ENCODE data around the gene AMFR. TPM values are rescaled to one million over a fixed set of nuclear protein-coding genes. Genes with fewer than 3 reads are reported as not detected.

The AMFR gene
- total and polyA plus RNA-seq, 2 of the 13 experiments (the other 11 are each of a cell fraction or from before 2014, with no cell fraction given) = 52.9 to 108 TPM

DNA sequence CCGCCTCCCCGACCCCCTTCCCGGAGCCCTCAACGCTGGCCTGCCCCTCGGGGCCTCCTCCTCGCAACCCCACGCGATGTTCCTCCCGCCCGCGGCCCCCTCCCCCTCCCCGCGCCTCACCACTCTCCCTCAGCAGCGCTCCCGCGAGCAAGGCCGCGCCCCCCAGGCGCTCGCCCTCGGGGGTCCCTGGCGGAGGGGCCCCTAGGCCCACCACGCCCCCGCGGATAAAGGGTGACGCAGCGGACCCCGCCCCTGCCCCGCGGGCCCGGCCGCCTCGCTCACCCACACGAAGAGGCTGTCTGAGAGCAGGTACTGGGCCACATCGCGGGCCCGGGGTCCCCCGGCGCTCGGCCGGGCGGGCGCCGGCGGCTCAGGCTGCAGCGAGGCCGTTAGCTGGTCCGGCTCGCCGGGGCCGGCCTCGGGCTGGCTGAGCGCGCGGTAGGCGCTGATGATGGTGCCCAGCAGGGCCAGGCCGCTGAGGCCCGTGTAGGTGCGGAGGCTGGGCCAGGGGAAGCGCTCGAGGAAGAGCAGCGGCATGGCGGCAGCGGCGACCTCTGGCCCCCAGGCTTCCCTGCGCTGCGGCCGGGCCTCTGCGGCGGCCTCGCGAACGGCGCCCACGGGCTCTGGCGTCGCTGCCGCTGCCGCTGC, 430 bp downstream of the AMFR start (continued):
- TF ChIP-seq, protein P1, sequence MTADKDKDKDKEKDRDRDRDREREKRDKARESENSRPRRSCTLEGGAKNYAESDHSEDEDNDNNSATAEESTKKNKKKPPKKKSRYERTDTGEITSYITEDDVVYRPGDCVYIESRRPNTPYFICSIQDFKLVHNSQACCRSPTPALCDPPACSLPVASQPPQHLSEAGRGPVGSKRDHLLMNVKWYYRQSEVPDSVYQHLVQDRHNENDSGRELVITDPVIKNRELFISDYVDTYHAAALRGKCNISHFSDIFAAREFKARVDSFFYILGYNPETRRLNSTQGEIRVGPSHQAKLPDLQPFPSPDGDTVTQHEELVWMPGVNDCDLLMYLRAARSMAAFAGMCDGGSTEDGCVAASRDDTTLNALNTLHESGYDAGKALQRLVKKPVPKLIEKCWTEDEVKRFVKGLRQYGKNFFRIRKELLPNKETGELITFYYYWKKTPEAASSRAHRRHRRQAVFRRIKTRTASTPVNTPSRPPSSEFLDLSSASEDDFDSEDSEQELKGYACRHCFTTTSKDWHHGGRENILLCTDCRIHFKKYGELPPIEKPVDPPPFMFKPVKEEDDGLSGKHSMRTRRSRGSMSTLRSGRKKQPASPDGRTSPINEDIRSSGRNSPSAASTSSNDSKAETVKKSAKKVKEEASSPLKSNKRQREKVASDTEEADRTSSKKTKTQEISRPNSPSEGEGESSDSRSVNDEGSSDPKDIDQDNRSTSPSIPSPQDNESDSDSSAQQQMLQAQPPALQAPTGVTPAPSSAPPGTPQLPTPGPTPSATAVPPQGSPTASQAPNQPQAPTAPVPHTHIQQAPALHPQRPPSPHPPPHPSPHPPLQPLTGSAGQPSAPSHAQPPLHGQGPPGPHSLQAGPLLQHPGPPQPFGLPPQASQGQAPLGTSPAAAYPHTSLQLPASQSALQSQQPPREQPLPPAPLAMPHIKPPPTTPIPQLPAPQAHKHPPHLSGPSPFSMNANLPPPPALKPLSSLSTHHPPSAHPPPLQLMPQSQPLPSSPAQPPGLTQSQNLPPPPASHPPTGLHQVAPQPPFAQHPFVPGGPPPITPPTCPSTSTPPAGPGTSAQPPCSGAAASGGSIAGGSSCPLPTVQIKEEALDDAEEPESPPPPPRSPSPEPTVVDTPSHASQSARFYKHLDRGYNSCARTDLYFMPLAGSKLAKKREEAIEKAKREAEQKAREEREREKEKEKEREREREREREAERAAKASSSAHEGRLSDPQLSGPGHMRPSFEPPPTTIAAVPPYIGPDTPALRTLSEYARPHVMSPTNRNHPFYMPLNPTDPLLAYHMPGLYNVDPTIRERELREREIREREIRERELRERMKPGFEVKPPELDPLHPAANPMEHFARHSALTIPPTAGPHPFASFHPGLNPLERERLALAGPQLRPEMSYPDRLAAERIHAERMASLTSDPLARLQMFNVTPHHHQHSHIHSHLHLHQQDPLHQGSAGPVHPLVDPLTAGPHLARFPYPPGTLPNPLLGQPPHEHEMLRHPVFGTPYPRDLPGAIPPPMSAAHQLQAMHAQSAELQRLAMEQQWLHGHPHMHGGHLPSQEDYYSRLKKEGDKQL (CRISPR knock-in tag; IDR thresholded peaks at IDR 0.05; ENCODE audit: low read depth) = no peak
- TF ChIP-seq RFXANK (CRISPR knock-in tag; IDR thresholded peaks at IDR 0.05) (no peak), SATB2 (CRISPR knock-in tag; IDR thresholded peaks at IDR 0.05) (peak; percentile 27; the same call in 1 of the 2 replicates), ZBTB44 (CRISPR knock-in tag; IDR thresholded peaks at IDR 0.05) (no peak), ZSCAN12 (CRISPR knock-in tag; IDR thresholded peaks at IDR 0.05) (peak; percentile 51; the same call in 1 of the 2 replicates), CHD4 (IDR thresholded peaks at IDR 0.05; ENCODE audit: borderline replicate concordance, low read length) (no peak), REST (IDR thresholded peaks at IDR 0.05; ENCODE audit: borderline replicate concordance in 1 of 2, low read depth in 1 of 2, low read length in 2 of 2) (no peak), ZNF772 (CRISPR knock-in tag; IDR thresholded peaks at IDR 0.05) (no peak; the same call in 1 of the 2 replicates), HNF1A (IDR thresholded peaks at IDR 0.05; ENCODE audit: low read depth) (no peak), HNF1A (CRISPR knock-in tag; IDR thresholded peaks at IDR 0.05; ENCODE audit: borderline replicate concordance) (no peak), CBX5 (CRISPR knock-in tag; IDR thresholded peaks at IDR 0.05; ENCODE audit: borderline replicate concordance) (no peak), ZNF44 (CRISPR knock-in tag; IDR thresholded peaks at IDR 0.05) (no peak), KDM2A (CRISPR knock-in tag; IDR thresholded peaks at IDR 0.05; ENCODE audit: borderline replicate concordance, low read depth) (0 out of 2 replicates have a peak, but pooled peaks have one; percentile 8), SPEN (CRISPR knock-in tag; IDR thresholded peaks at IDR 0.05; ENCODE audit: low read depth) (peak; percentile 48; the same call in 1 of the 2 replicates)
